ENCODE measurements around the gene SLC16A5.
"Not testable (repeated sequence)": the region's sequence is repeated elsewhere in the genome, so short reads cannot be mapped to it uniquely, and the experiment has no call there.

Gene SLC16A5

DNA sequence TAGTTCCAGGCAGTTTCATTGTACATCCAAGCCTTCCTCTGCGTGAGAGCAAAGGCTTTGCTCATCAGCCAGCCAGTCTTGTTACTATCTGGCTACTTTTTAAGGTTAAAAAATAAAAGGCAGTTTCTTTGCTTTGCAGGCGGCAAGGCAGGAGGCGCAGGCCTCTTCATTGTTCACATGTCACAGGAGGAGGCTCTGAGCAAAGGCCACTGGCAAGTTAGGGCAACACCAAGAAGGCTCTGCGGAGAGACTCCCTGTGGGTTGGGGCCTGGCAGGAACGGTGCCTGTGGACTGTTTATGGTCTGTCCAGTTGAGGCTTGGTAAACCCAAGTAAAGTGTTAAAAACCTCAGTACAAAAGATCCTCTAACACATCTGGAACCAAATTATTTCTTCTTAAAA lies 47.7 kb downstream of the SLC16A5 start:
- TF ChIP-seq GATA1 (IDR thresholded peaks at IDR 0.05; ENCODE audit: low read depth, low read length) (no peak), POLR2A (IDR thresholded peaks at IDR 0.05; ENCODE audit: low read length) (no peak)
- no peak for DNase-seq

DNA sequence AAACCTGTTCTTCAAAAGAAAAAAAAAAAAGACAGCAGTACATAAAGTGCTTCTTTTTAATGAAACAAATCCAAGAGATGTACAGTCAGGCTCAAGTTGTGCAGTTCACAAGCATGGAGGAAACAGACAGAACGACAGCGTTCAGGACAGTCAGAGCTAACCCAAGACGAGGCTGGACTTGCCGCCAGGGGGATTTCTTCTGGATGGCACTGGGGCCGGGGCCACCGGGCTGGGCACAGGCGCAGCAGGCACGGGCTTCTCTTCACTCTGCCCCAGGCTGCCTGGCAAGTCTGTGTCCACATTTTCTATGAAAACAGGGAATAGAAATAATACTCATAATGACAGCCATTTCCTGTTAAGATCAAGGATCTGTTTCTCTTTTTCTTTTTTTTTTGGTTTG lies 48.2 kb downstream of the SLC16A5 start:
- no peak for DNase-seq
- TF ChIP-seq GATA1 (IDR thresholded peaks at IDR 0.05; ENCODE audit: low read depth, low read length) (no peak), POLR2A (IDR thresholded peaks at IDR 0.05; ENCODE audit: low read length) (no peak)

DNA sequence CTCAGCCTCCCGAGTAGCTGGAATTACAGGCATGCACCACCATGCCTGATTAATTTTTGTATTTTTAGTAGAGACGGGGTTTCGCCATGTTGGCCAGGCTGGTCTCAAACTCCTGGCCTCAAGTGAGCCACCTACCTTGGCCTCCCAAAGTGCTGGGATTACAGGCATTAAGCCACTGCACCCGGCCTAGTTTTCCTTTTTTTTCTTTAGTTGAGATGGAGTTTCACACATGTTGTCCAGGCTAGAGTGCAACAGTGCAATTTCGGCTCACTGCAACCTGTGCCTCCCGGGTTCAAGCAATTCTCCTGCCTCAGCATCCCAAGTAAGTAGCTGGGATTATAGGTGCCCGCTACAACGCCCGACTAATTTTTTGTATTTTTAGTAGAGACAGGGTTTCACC lies 50.0 kb downstream of the SLC16A5 start:
- not testable (repeated sequence) for DNase-seq

DNA sequence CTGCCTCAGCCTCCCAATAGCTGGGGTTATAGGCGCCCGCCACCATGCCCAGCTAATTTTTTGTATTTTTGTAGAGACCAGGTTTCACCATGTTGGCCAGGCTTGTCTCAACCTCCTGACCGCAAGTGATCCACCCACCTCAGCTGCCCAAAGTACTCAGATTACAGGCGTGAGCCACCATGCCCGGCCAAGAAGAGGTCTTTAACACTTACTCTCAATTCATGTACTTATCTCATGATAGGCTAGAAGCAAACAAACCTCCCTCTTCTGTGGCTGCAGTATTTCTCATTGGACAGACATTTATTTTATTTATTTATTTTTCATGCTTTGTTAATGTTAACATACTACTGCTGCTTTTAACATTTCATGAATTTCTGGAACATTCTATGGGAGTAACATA lies 50.8 kb downstream of the SLC16A5 start:
- TF ChIP-seq GATA1 (IDR thresholded peaks at IDR 0.05; ENCODE audit: low read depth, low read length) (no peak), POLR2A (IDR thresholded peaks at IDR 0.05; ENCODE audit: low read length) (no peak)
- no peak for DNase-seq

DNA sequence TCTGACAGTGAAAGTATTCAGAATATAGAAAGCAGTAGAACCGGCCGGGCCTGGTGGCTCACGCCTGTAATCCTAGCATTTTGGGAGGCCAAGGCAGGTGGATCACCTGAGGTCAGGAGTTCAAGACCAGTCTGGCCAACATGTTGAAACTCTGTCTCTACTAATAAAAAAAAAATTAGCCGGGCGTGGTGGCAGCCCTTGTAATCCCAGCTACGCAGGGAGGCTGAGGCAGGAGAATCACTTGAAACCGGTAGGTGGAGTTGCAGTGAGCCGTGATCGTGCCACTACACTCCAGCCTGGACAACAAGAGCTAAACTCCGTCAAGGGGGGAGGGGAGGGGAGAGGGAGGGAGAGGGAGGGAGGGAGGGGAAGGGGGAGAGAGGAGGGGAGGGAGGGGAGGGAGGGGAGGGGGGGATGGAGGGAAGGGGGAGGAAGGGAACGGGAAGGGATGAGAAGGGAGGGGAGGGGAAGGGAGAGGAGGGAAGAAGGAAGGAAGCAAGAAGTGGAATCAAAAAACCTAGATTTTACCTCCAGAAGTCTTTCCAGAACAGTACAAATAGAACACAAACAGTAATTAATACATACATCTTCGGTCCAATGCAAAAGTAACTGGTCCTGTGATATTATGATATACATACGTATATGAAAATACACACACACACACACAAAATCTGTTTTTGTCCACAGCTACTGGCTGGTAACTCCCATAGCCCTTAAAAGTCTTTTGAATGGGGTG lies 54.6 kb downstream of the SLC16A5 start:
- DNase-seq = no peak

DNA sequence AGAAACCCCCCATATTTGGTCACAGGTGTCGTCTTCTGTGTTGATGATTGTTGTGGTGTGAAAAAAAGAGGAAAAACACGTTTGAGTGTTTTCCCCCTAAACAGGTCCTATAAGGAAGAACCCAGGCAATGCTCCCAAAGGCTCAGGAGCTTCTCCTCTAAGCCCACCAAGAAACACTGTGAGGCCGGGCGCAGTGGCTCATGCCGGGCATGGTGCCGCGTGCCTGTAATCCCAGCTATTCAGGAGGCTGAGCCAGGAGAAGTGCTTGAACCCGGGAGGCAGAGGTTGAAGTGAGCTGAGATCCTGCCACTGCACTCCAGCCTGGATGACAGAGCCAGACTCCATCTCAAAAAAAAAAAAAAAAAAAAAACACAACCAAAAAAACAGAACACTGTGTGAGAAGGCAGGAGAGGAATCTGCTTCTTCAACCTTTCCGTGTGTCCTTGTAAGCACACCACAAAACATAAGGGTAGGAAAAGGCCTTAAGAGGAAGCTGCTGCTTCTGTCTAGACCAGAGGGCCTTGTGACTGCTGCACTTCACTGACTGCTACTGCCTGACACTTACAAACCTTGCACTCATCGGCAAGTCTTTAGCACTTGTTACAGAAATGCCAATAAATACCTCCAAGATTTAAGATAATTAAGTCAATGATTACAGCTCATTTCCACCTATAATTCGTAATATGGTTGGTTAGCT lies 57.2 kb downstream of the SLC16A5 start:
- no peak for DNase-seq
- TF ChIP-seq POLR2A (IDR thresholded peaks at IDR 0.05; ENCODE audit: low read length) (no peak), GATA1 (IDR thresholded peaks at IDR 0.05; ENCODE audit: low read depth, low read length) (no peak)

More for the DNA sequence above, 54.6 kb downstream of the SLC16A5 start:
- no peak for TF ChIP-seq POLR2A (IDR thresholded peaks at IDR 0.05; ENCODE audit: low read length)
- no peak for TF ChIP-seq GATA1 (IDR thresholded peaks at IDR 0.05; ENCODE audit: low read depth, low read length)

DNA sequence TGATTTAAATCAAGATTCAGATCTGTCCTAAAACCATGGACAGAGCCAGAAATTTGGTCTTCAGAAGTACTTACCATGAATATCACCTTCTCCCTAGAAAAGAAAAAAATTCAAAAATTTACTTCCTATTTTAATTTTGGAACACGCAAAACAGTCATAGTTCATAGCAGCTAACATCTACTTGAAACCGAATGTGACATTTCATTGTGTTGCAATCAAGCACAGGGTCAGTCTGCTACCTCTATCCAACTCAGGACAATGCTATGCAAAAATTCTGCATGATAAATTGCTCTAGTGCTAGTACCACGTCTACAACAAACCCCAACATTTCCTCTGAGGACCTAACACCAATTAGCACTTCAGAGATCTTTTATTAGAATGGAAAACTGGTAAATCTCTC lies 58.8 kb downstream of the SLC16A5 start:
- DNase-seq = no peak
- TF ChIP-seq GATA1 (IDR thresholded peaks at IDR 0.05; ENCODE audit: low read depth, low read length) (no peak), POLR2A (IDR thresholded peaks at IDR 0.05; ENCODE audit: low read length) (no peak)

DNA sequence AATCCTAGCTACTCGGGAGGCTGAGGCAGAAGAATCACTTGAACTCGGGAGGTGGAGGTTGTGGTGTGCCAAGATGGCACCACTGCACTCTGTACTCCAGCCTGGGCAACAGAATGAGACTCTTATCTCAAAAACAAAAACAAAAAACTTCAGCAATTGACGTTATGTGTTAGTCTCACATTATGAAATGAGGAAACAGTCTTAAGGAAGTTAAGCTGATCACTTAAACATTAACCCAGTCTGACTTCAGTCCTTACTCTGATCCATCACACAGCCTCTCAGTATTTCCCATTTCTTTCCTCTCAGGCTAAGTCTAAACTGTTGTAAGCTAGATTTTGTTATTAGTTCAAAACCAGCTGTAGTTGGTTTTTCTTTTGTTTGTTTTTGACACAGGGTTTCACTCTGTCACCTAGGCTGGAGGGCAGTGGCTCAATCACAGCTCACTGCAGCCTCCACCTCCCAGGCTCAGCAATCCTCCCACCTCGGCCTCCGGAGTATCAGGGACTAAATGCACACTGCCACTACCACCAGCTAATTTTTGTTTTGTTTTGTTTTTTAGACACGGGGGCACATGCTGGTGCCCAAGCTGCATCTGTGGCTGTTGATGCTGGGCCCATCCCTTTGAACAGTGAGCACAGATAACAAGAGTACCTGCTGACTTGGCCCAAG lies 60.3 kb downstream of the SLC16A5 start:
- no peak for TF ChIP-seq POLR2A (IDR thresholded peaks at IDR 0.05; ENCODE audit: low read length)
- TF ChIP-seq GATA1 (IDR thresholded peaks at IDR 0.05; ENCODE audit: low read depth, low read length) = no peak
- DNase-seq = no peak

DNA sequence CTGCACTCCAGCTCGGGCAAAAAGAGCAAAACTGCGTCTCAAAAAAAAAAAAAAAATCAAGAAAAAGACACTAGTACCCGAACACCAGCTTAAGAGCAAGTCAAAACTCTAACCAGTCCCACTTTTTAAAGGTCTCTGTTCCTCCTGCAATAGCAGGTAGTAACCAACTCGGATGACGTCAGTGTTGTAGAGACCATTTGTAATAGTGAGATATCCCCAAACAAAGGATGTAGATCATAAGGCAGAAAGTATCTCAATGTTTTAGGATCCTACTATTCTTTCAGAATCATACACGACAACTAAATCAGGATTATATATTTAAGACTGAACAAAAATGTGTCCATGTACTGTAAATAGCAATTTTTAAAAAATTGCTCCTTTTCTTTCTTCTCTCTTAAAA lies 64.2 kb downstream of the SLC16A5 start:
- DNase-seq = no peak
- no peak for TF ChIP-seq POLR2A (IDR thresholded peaks at IDR 0.05; ENCODE audit: low read length)
- TF ChIP-seq GATA1 (IDR thresholded peaks at IDR 0.05; ENCODE audit: low read depth, low read length) = no peak

DNA sequence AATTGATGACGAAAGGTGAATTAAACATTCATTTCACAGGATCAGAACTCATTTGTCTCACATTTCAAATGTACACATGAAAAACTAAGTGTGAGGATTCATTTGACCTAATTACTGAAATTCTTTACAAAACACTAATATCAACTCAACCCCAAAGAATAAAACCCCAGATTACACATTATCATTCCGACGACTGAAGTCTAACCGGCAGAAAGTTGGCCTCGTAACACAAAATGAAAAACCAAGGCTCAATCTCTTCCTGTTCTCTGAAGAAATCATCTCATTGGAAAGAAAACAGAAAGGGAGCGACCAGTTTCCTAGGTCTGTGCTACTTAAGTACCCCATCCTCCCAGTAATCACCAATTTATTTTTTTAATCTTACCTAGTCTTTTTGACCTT lies 64.8 kb downstream of the SLC16A5 start:
- DNase-seq = no peak
- TF ChIP-seq POLR2A (IDR thresholded peaks at IDR 0.05; ENCODE audit: low read length) (no peak), GATA1 (IDR thresholded peaks at IDR 0.05; ENCODE audit: low read depth, low read length) (no peak)

DNA sequence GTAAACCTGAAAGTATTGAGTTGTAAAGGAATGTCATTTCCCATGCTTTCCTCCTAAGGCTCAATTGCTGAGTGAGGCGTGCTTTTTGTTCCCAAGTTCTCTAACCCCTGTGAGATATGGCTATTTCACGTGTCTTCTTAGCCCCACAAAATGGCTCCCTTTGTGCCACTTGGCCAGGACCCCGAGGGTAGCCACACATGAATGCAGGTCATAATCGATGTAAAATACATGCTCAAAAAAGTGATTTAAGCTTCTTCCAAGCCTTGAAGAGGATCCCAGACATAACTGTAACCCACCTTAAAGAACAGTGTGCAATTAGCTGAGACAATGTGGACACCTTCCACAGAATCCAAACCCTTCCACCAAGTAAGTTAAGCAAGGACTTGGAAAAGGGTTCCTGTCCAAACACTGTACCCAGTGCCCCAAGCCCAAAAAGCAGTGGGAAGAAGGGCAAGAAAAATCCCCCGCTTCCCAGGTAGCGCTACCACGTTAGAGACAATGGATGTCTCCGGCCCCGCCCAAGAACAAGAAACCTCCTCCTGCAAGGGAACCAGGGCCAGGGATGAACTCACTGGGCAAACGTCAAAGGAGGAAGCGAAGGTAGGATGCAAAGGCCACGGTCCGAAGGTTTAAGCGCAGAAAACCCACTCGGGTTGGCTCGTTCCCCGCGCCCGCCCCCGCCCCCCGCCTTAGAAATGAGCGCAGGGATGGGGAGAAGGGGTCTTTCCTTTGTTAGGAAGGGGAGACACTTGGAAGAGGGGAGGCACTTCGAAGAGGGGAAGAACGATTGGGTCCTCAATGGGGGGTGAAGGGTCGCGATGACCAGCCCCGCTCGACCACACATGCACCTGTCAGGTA lies 65.4 kb downstream of the SLC16A5 start:
- TF ChIP-seq POLR2A (IDR thresholded peaks at IDR 0.05; ENCODE audit: low read length) (no peak), GATA1 (IDR thresholded peaks at IDR 0.05; ENCODE audit: low read depth, low read length) (no peak)
- peak; percentile 42 to 50 for DNase-seq

DNA sequence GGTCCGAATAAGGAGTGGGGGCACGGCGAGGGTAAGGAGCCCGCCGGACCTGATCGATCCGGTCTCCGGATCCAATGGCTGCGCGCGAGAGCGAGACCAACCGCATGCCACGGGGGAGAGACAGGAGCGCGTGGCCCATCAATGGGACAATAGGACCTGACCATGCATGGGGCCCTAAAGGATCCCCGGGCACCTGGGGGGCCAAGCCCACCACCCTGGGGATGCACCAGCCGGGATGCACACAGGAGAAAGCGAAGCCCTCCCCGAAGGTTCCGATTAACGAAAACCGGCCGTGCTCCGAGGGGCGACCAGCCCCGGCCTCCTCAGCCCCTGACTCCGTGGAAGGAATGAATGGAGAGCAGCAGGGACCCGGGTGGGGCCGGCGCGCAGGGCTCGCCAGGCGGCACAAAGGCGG lies 66.0 kb downstream of the SLC16A5 start:
- peak; percentile 60 to 66 for DNase-seq
- no peak for TF ChIP-seq POLR2A (IDR thresholded peaks at IDR 0.05; ENCODE audit: low read length)
- no peak for TF ChIP-seq GATA1 (IDR thresholded peaks at IDR 0.05; ENCODE audit: low read depth, low read length)

DNA sequence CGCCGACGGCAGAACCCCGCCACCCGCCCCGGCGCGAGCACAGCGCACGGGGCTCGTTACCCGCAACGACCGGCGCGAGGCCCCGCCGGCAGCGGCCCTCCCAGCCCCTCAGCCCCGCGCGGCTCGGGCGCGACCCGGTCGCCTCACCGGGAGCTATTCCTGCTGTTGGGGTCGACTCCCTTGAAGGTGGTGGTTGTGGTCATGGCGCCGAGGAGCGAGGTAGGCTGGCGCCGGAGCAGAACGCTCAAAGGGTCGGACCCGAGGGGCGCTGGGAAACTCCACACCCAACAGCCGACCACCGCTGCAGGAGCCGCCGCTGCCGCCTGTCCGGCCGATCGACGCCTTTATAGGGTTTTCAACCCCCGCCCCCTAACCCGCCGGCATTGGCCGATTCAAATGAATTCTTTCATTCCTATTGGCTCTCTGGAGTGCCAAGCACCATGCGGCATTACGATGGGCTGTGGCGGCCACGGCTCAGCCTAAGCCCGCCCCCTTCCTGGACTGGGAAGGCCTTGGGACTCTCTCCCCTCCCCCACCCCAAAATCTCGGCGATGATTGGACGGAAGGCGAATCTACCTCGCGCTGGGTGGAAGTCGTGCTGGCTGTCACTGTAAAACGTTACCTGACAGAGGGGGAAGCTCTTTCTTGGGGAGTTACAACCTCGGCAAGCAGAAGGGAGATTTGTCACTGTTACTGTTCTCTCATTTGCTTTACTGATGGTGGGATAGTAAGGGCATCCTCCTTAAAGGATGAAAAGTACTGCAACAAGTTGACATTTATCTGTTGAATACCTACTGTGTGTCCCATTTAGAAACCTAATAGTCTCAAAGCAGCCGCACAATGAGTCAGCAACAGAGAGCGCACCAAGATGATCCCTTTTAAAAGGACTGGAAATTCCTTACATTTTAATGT lies 66.7 kb downstream of the SLC16A5 start, which contains the start of gene JPT1:
Gene JPT1, minus strand, starts transcription at position 318 of the 912 bp plus-strand sequence. Its CDS starts 115 bp downstream, at position 203.
- TF ChIP-seq POLR2A (IDR thresholded peaks at IDR 0.05; ENCODE audit: low read length) (peak; percentile 98), GATA1 (IDR thresholded peaks at IDR 0.05; ENCODE audit: low read depth, low read length) (no peak)

More for the DNA sequence above, 66.7 kb downstream of the SLC16A5 start, which contains the start of gene JPT1:
- peak; percentile 98 to 99 for DNase-seq

Data from erythroblast (primary cell).